H1 (cell line): Measurements from ENCODE around the gene RALGAPA2. TPM values are rescaled to one million over a fixed set of nuclear protein-coding genes. Genes with fewer than 3 reads are reported as not detected.

Experiments used
- CTCF ChIA-PET: fragments of 300-600 bp; sonication (Branson Sonifier 250); formaldehyde crosslinking; loops from one replicate; lab custom pipeline; 2021; ENCODE audit not compliant: partially characterized antibody; lab: Charles Lee
- POLR2A ChIA-PET: fragments of 300-600 bp; sonication (Branson Sonifier 250); formaldehyde crosslinking; loops from one replicate; lab custom pipeline; 2021; ENCODE audit warnings: inconsistent platforms; ENCODE audit not compliant: partially characterized antibody; lab: Charles Lee
- DNase-seq, 2 experiments: peaks; one replicate each; pipeline versions ENCODE4 v3.0.0 to v3.0.0-alpha.2; 2010 to 2022; ENCODE audit warnings: low spot score in 2 of 2, low read depth in 1 of 2, mixed read lengths in 1 of 2
- FAIRE-seq: peaks from 2 replicates; lab custom pipeline; 2011; peaks lifted over from hg19 to GRCh38; lab: Jason Lieb, UNC
- H2AFZ ChIP-seq: 2 replicates; pipeline ENCODE4 v1.8.1; 2012; ENCODE audit warnings: low read length, inconsistent platforms
- H2AK5ac ChIP-seq: 2 replicates; pipeline ENCODE4 v1.6.1; 2013; ENCODE audit warnings: low read depth, low read length
- H2BK120ac ChIP-seq: replicated peaks from 2 replicates; pipeline ENCODE3; 2013; ENCODE audit warnings: low read depth, low read length, inconsistent platforms
- H2BK12ac ChIP-seq: 2 replicates; pipeline ENCODE4 v1.6.1; 2013; ENCODE audit warnings: low read depth, low read length
- H2BK15ac ChIP-seq: 2 replicates; pipeline ENCODE4 v1.6.1; 2013; ENCODE audit warnings: low read length
- H2BK20ac ChIP-seq: 2 replicates; pipeline ENCODE4 v1.6.1; 2013; ENCODE audit warnings: low read length
- H2BK5ac ChIP-seq: 2 replicates; pipeline ENCODE4 v1.6.1; 2013; ENCODE audit warnings: low read depth, low read length
- H3K14ac ChIP-seq: 2 replicates; pipeline ENCODE4 v1.6.1; 2013; ENCODE audit warnings: inconsistent platforms; ENCODE audit not compliant: insufficient read length
- H3K18ac ChIP-seq: 2 replicates; pipeline ENCODE4 v1.6.1; 2013; ENCODE audit warnings: low read length; ENCODE audit errors: extremely low read depth
- H3K23ac ChIP-seq: 2 replicates; pipeline ENCODE4 v1.6.1; 2013; ENCODE audit warnings: inconsistent platforms; ENCODE audit not compliant: insufficient read length
- H3K23me2 ChIP-seq: 2 replicates; pipeline ENCODE4 v1.6.1; 2013; ENCODE audit warnings: low read depth, low read length
- H3K27ac ChIP-seq: 2 replicates; pipeline ENCODE4 v1.6.1; 2011; ENCODE audit warnings: low read depth, low read length, inconsistent platforms
- H3K27me3 ChIP-seq, 4 experiments: replicated peaks in 1 of 4; 1 replicate in 1 of 4; 2 replicates in 3 of 4; pipeline versions ENCODE4 v1.6.1 to v1.8.1; 2011 to 2013; ENCODE audit warnings: low read length in 3 of 4, mild to moderate bottlenecking in 3 of 4, inconsistent platforms in 2 of 4, mixed read lengths in 2 of 4, moderate library complexity in 1 of 4; ENCODE audit not compliant: control insufficient read depth in 3 of 4, insufficient read depth in 3 of 4; ENCODE audit errors: extremely low read depth in 1 of 4
- H3K36me3 ChIP-seq, 4 experiments: 2 replicates each; pipeline versions ENCODE4 v1.6.1 to v1.8.1; 2011 to 2013; ENCODE audit warnings: mild to moderate bottlenecking in 4 of 4, low read length in 3 of 4, moderate library complexity in 2 of 4, control low read depth in 1 of 4, inconsistent platforms in 1 of 4; ENCODE audit not compliant: insufficient read depth in 4 of 4, control insufficient read depth in 2 of 4
- H3K4ac ChIP-seq: replicated peaks from 2 replicates; pipeline ENCODE3; 2013; ENCODE audit warnings: low read length, low read depth, mixed read lengths, inconsistent platforms; ENCODE audit not compliant: insufficient read length
- H3K4me1 ChIP-seq, 4 experiments: replicated peaks in 1 of 4; 1 replicate in 1 of 4; 2 replicates in 3 of 4; pipeline versions ENCODE4 v1.6.1 to v1.8.1; 2011 to 2013; ENCODE audit warnings: low read length in 3 of 4, inconsistent platforms in 2 of 4, mixed read lengths in 1 of 4; ENCODE audit not compliant: insufficient read depth in 4 of 4, control insufficient read depth in 3 of 4
- H3K4me2 ChIP-seq, 2 experiments: 2 replicates each; pipeline versions ENCODE4 v1.6.1 to v1.8.1; 2011 to 2013; ENCODE audit warnings: low read depth in 2 of 2, low read length in 2 of 2, control low read depth in 1 of 2, inconsistent platforms in 1 of 2, mild to moderate bottlenecking in 1 of 2; ENCODE audit not compliant: insufficient read depth in 1 of 2
- H3K4me3 ChIP-seq, 4 experiments: fragments of 200-600, 300-600 bp in 1 of 4; sonication (generic), shearing (Covaris generic), sonication (Bioruptor Twin) in 1 of 4; 2 replicates each; pipeline versions ENCODE4 v1.5.1 to v1.8.1; 2011 to 2016; ENCODE audit warnings: low read length in 4 of 4, low read depth in 3 of 4, control low read depth in 2 of 4, inconsistent platforms in 2 of 4, mild to moderate bottlenecking in 2 of 4, mixed read lengths in 1 of 4, moderate library complexity in 1 of 4; ENCODE audit not compliant: insufficient read depth in 2 of 4; ENCODE audit errors: extremely low read depth in 1 of 4
- H3K56ac ChIP-seq: replicated peaks from 2 replicates; pipeline ENCODE3; 2013; ENCODE audit warnings: low read depth, mild to moderate bottlenecking, mixed read lengths, low read length, inconsistent platforms; ENCODE audit not compliant: insufficient read length
- H3K79me1 ChIP-seq: 2 replicates; pipeline ENCODE4 v1.6.1; 2013; ENCODE audit warnings: low read depth, low read length, control low read depth
- H3K79me2 ChIP-seq, 2 experiments: 2 replicates each; pipeline versions ENCODE4 v1.6.1 to v1.8.1; 2012 to 2013; ENCODE audit warnings: low read length in 2 of 2, mild to moderate bottlenecking in 2 of 2, inconsistent platforms in 1 of 2; ENCODE audit not compliant: insufficient read depth in 2 of 2, control insufficient read depth in 1 of 2
- H3K9ac ChIP-seq, 4 experiments: replicated peaks in 1 of 4; 1 replicate in 1 of 4; 2 replicates in 3 of 4; pipeline versions ENCODE4 v1.6.1 to v1.8.1; 2011 to 2013; ENCODE audit warnings: low read depth in 3 of 4, low read length in 3 of 4, control low read depth in 2 of 4, mild to moderate bottlenecking in 2 of 4, moderate library complexity in 2 of 4, inconsistent platforms in 1 of 4; ENCODE audit errors: extremely low read depth in 1 of 4
- H3K9me3 ChIP-seq, 2 experiments: 2 replicates each; pipeline versions ENCODE4 v1.6.1 to v1.8.1; 2012 to 2013; ENCODE audit warnings: mild to moderate bottlenecking in 2 of 2, moderate library complexity in 2 of 2, control low read depth in 1 of 2, inconsistent platforms in 1 of 2, low read depth in 1 of 2, low read length in 1 of 2, mixed read lengths in 1 of 2; ENCODE audit not compliant: insufficient read depth in 2 of 2
- H4K20me1 ChIP-seq, 2 experiments: replicated peaks in 1 of 2; 2 replicates each; pipeline versions ENCODE3 to v1.8.1; 2011 to 2013; ENCODE audit warnings: inconsistent platforms in 2 of 2, low read length in 2 of 2, mild to moderate bottlenecking in 1 of 2; ENCODE audit not compliant: insufficient read depth in 2 of 2, control insufficient read depth in 1 of 2
- H4K5ac ChIP-seq: 2 replicates; pipeline ENCODE4 v1.6.1; 2013; ENCODE audit warnings: low read length, low read depth, mixed read lengths, inconsistent platforms; ENCODE audit not compliant: insufficient read length
- H4K8ac ChIP-seq: 2 replicates; pipeline ENCODE4 v1.8.0; 2013; ENCODE audit warnings: mild to moderate bottlenecking, moderate library complexity, low read length, inconsistent platforms; ENCODE audit not compliant: insufficient read depth; ENCODE audit errors: extremely low read depth
- H4K91ac ChIP-seq: replicated peaks from 2 replicates; pipeline ENCODE3; 2013; ENCODE audit warnings: low read length, mixed read lengths, inconsistent platforms; ENCODE audit not compliant: insufficient read length
- SAP30 ChIP-seq: fragments of 300-600 bp; sonication (generic); IDR thresholded peaks from 2 replicates; pipeline ENCODE4 v1.7.1; 2012; ENCODE audit warnings: low read length, moderate library complexity, mild to moderate bottlenecking, inconsistent platforms; ENCODE audit not compliant: insufficient read depth, insufficient replicate concordance
- WGBS, 2 experiments: shearing (Covaris generic) in 1 of 2; methylation state at CpG; one replicate each; pipeline versions ENCODE4 v1.1.6 to v1.1.7; 2013 to 2015; ENCODE audit warnings: low lambda C conversion rate in 2 of 2, mixed read lengths in 2 of 2, inconsistent platforms in 1 of 2, low coverage in 1 of 2, missing lambda C conversion rate in 1 of 2; ENCODE audit not compliant: insufficient replicate concordance in 2 of 2, insufficient coverage in 1 of 2, insufficient read length in 1 of 2; ENCODE audit errors: extremely low coverage in 1 of 2, missing lambda C conversion rate in 1 of 2; 5-methylcytosine and 5-hydroxymethylcytosine counted together
- polyA plus RNA-seq, 7 experiments: library from polyadenylated mRNA; depleted of rRNA in 3 of 7; stranded (reverse) in 5 of 7; unstranded in 2 of 7; fragments of >200 nt in 5 of 7; fragments of 200-250 nt in 2 of 7; gene quantifications; 1 replicate in 5 of 7; 2 replicates in 1 of 7; 4 replicates in 1 of 7; pipeline versions ENCODE4 v1.2.1 to v1.2.3, GENCODE V29; 2011 to 2013; ENCODE audit warnings: missing spikeins in 2 of 7, mixed read lengths in 2 of 7
- total RNA-seq: library from RNA; stranded (reverse); fragmentation: NEBNext Ultra II Directional; extraction: Animal tissue kit (Norgen Biotek cat#: 25700); gene quantifications from 2 replicates; pipeline ENCODE4 v1.2.1, GENCODE V29; 2021

Gene RALGAPA2
- total and polyA plus RNA-seq, 2 of the 8 experiments (the other 6 are each of a cell fraction or from before 2014, with no cell fraction given) = 5.1 to 25.5 TPM

GRCh38 chr20:20417876-20418676, 294.4 kb downstream of the RALGAPA2 start:
- Histone ChIP-seq H4K91ac (no peak overlapping the region), H3K36me3 (no peaks in the 10 kb centered on the region), H3K4me2 (no peak overlapping the region), H3K9ac (no peak overlapping the region), H3K23ac (no peak overlapping the region), H2AK5ac (no peak overlapping the region), H4K5ac (no peak overlapping the region), H2AFZ (no peak overlapping the region), H2BK5ac (no peak overlapping the region), H2BK120ac (no peak overlapping the region), H3K79me2 (no peaks in the 10 kb centered on the region), H4K20me1 (no peaks in the 10 kb centered on the region), H4K8ac (no peak overlapping the region), H3K27ac (no peak overlapping the region), H3K79me1 (no peaks in the 10 kb centered on the region), H2BK15ac (no peak overlapping the region), H3K4me1 (peaks cover 0 to 4% (median 0%) of the 10 kb centered on the region in 4 experiments; a peak in 1 of 7 replicates), H2BK12ac (no peak overlapping the region), H3K56ac (no peak overlapping the region), H3K4me3 (no peak overlapping the region), H3K23me2 (no peaks in the 10 kb centered on the region), H3K14ac (no peak overlapping the region), H2BK20ac (no peak overlapping the region), H3K27me3 (no peaks in the 10 kb centered on the region), H3K18ac (no peak overlapping the region), H3K9me3 (no peaks in the 10 kb centered on the region), H3K4ac (no peak overlapping the region)
- WGBS, 2 experiments = 93% methylated on average over 8 of the region's 8 CpGs; no CpG with 5 or more reads in 1 of the 2 experiments
- ChIA-PET CTCF (interaction anchor here (0.8 to 2.3 kb wide), 4 partner anchors 11 to 95 kb away, joined by 3 to 7 read pairs (median 3); no protein-coding TSS in a partner anchor), POLR2A (interaction anchor here (1.8 kb wide), 1 partner anchor 8 kb away, joined by 5 read pairs; no protein-coding TSS in a partner anchor)
- no peak for DNase-seq
- no peak for FAIRE-seq
- TF ChIP-seq SAP30 = no peak
